Measurements from ENCODE around the gene GSG1L. TPM values are rescaled to one million over a fixed set of nuclear protein-coding genes. Genes with fewer than 3 reads are reported as not detected.

Gene GSG1L
- not detected in 2 replicates for total RNA-seq (2014; rRNA removed; shearing (Covaris generic))

GRCh38 chr16:28063591-28064061 lies at the start of gene GSG1L:
GSG1L (minus strand) TSS chr16:28063714; CDS start chr16:28063424, 290 bp downstream.
- DNase-seq (ENCODE audit: low spot score): no peak

GRCh38 chr16:28112908-28113307 lies 49.4 kb upstream of the GSG1L start:
- no peak for DNase-seq (ENCODE audit: low spot score)

- DNase-seq (ENCODE audit: low spot score): no peak
Measured at GRCh38 chr16:28110977-28111376, 47.5 kb upstream of the GSG1L start.

GRCh38 chr16:28110479-28110878 lies 47.0 kb upstream of the GSG1L start:
- no peak for DNase-seq (ENCODE audit: low spot score)

- DNase-seq (ENCODE audit: low spot score): no peak
Measured at GRCh38 chr16:28110074-28110473, 46.6 kb upstream of the GSG1L start.

GRCh38 chr16:28108590-28109247 lies 45.2 kb upstream of the GSG1L start:
- DNase-seq (ENCODE audit: low spot score): no peak

- no peak for DNase-seq (ENCODE audit: low spot score)
Measured at GRCh38 chr16:28107232-28107631, 43.7 kb upstream of the GSG1L start.

GRCh38 chr16:28106467-28107215 lies 43.1 kb upstream of the GSG1L start:
- no peak for DNase-seq (ENCODE audit: low spot score)

GRCh38 chr16:28105954-28106353 lies 42.4 kb upstream of the GSG1L start:
- DNase-seq (ENCODE audit: low spot score): no peak

GRCh38 chr16:28105297-28105696 lies 41.8 kb upstream of the GSG1L start:
- no peak for DNase-seq (ENCODE audit: low spot score)

GRCh38 chr16:28104404-28104803 lies 40.9 kb upstream of the GSG1L start:
- no peak for DNase-seq (ENCODE audit: low spot score)

- no peak for DNase-seq (ENCODE audit: low spot score)
Measured at GRCh38 chr16:28103516-28104170, 40.1 kb upstream of the GSG1L start.

- no peak for DNase-seq (ENCODE audit: low spot score)
Measured at GRCh38 chr16:28101533-28101890, 38.0 kb upstream of the GSG1L start.

GRCh38 chr16:28100810-28101532 lies 37.5 kb upstream of the GSG1L start:
- DNase-seq (ENCODE audit: low spot score): no peak

GRCh38 chr16:28098959-28099945 lies 35.7 kb upstream of the GSG1L start:
- no peak for DNase-seq (ENCODE audit: low spot score)

- no peak for DNase-seq (ENCODE audit: low spot score)
Measured at GRCh38 chr16:28098171-28098958, 34.9 kb upstream of the GSG1L start.

- DNase-seq (ENCODE audit: low spot score): no peak
Measured at GRCh38 chr16:28096983-28097899, 33.7 kb upstream of the GSG1L start.

GRCh38 chr16:28093385-28093725 lies 29.8 kb upstream of the GSG1L start:
- no peak for DNase-seq (ENCODE audit: low spot score)
